LoVo (cell line): ENCODE measurements around the gene OSCP1.

ENCODE experiments used
- DNase-seq: peaks from one replicate; pipeline ENCODE4 v3.0.0-alpha.2; 2016; ENCODE audit warnings: low spot score

OSCP1 gene

DNA sequence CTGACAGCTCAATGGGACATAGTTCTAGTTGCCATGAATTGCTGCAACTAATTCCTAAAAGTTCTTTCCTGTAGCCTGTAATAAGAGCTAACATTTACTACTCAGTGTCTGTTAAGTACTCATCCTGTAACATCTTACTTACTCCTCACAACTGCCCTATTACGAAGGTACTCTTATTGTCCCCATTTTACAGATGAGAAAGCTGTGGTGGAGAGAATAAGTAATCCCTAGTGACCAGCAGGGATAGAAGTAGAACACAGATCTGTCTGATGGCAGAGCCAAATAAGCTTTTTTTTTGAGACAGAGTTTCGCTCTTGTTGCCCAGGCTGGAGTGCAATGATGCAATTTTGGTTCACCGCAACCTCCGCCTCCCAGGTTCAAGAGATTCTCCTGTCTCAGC is 67.6 kb downstream of the OSCP1 start:
- DNase-seq: no peak

- DNase-seq: no peak
Measured at GRCh38 chr1:36382231-36382630, 68.0 kb downstream of the OSCP1 start.

GRCh38 chr1:36381405-36381804 is 68.8 kb downstream of the OSCP1 start:
- no peak for DNase-seq

GRCh38 chr1:36380782-36381181 is 69.5 kb downstream of the OSCP1 start:
- no peak for DNase-seq

DNA sequence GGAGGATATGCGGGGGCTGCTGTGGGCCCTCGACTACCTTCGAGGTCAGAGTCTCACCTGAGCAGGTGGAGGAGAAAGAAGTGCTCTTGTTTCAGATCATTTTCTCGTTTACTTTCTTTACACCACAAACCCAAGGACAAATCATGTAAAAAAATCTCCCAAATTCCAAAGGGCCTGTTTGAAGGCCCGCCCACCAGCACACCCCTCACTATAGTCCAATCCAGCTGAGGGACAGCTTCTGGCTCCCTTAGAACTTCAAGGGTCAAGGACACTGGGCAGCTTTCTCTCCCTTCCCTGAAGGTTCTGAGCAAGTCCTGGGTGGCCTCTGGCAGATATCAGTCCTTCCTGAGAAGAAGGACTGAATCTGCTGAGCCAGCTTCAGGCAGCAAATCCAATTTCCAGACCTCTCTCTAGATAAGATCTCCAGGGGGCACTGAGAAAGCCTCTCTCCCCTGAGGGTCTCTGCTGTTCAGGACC is 70.1 kb downstream of the OSCP1 start:
- DNase-seq: no peak

DNA sequence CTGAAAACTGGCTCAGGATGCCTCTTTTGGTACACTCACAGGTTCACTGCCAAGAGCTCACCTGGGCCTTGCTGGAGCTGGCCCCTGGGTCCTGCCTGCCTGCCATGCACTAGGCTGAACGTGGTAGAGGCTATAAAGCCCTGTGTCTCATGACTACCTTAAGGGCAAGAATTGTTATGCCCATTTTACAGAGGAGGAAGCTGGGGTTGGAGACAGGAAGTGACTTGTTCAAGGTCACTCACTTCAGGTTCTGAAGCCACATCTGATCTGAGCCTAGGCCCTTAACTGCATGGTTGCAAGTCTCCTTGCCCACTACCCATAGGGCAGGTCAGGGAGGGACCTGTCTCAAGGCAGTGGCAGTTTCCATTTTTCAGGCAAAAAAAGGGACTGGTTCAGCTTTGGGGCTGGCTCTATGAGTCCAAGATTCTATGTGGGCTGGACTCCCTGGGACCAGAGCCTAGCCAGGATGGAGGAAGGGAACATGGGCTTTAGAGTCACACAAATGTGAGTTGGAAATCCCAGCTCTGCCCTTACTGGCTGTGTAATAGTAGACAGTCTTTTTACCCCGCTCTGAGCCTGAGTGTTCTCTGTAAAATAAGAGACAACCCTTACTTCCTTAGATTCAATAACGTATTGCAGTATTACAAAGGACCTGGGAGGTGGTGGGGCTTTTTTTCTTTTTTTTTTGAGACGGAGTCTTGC is 72.3 kb downstream of the OSCP1 start:
- no peak for DNase-seq

GRCh38 chr1:36372617-36373016 is 77.6 kb downstream of the OSCP1 start:
- no peak for DNase-seq

DNA sequence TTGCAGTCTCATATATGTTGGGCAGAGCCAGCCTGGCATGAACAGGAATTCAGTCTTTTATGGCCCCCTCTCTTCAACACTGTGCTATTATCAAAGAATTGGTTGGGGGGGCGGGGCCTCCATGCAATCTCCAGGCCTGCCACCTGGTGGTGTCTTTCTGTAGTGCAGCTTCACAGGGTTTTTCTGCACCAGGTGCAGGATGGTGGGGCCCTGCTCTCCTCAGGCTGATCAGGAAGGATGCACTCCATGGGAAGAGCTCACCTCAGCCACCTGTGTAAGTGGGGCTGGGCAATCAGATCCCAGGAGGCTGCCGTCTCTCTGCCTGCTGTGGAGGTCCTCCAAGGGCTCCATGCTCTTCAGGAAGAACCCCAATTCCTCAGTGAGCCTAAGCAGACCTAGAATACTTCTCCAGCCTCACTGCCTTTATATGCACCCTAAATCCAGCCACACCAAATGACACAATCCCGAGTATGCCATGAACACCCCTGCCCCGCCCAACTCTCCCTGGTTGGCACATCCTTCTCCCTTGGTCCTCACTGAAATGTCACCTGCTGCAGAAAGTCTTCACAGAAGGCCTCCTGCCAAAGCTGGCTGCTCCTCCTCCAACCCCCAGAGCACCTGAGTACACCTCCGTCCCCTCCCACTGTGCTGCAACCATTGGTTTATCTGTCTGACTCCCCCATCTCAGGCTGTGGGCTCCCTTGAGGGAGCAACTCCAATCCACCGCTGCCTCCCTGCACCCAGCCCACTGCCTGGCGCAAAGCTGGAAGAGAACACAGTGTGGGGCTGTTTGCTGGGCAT is 81.0 kb downstream of the OSCP1 start:
- DNase-seq: peak; percentile 60
